GM18861 (cell line): Measurements from ENCODE around the gene SNRPA1.

Experiments used
- ATAC-seq: cut with Tn5 transposase; IDR thresholded peaks from one replicate; pipeline ENCODE4 v1.9.1; 2021; ENCODE audit not compliant: unreplicated experiment

SNRPA1 gene

GRCh38 chr15:101320501-101321052, 25.5 kb upstream of the SNRPA1 start:
- ATAC-seq: no peak

DNA sequence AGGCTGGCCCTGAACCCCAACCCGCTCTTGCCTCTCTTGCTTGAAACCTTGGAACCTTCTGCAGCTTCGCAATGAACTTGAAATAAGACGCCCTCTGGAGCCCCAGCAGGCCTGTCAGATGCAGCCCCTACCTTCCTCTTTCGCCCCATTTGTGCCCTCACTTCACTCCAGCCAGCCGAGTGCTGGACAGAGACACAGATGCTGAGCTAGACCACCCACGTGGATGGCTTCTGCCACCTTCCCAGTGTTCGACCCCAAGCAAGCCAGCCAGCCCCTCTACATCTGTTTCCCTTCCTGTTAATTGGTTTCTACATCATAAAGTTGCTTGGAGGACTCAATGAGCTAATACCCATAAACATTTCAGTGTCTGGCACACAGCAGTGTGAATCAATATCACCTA, 23.8 kb upstream of the SNRPA1 start:
- no peak for ATAC-seq

DNA sequence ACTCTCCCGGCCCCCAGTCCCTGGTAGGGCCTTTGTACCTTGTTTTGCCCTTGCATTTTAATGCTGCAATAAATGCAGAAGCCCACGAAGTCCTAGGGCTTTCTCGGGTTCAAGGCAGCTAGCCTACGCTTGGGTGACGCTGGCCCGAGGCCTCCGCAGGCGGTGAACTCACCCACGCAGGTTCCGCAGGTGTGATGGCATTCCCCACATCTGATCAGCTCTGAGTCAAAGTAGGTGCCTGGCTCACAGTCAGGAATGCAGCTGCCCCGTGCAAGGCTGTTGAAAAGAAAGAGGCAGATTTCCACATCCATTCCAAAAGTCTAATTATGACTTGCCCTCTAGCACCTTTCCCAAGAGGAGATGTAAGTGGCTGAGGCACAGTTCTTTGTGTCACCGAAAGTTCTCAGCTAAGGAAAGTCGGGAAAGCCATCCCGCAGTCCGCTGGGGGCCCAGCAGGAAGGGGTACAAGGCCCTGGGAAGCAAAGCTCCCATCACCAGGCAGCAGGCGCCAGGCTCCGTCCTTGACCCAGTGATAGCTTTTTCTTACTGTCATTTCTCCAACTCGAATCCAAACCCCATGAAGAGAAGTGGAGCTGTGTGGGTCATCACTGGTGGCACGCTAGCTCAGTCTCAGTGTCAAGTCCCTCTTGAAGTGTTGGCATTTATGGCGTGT, 23.2 kb upstream of the SNRPA1 start:
- no peak for ATAC-seq

DNA sequence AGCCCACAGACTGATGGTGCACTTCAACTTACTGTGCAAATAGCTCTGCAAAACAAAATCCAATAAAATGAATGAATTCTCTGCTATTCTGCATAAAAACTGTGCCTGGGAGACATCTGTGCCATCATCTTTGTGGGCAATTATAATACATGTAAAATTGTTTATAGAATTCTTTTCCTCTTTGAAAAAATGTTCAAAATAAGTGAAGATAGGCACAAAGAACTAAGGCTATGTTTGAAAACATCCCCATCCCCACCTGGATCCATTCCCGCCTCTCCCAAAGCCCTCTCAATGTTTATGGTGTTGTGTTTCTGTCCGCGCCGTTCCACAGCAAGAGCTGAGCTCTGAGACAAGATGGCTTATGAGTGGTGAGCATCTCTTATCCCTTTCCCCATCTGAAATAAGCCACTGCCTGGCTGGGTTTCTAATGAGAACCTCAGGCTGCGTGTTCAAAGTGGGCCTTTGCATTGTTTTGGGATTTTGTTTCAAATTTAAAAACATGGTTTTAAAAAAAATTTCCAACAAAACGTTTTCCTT, 22.4 kb upstream of the SNRPA1 start:
- no peak for ATAC-seq

- no peak for ATAC-seq
Measured at GRCh38 chr15:101316529-101316928, 21.5 kb upstream of the SNRPA1 start.

DNA sequence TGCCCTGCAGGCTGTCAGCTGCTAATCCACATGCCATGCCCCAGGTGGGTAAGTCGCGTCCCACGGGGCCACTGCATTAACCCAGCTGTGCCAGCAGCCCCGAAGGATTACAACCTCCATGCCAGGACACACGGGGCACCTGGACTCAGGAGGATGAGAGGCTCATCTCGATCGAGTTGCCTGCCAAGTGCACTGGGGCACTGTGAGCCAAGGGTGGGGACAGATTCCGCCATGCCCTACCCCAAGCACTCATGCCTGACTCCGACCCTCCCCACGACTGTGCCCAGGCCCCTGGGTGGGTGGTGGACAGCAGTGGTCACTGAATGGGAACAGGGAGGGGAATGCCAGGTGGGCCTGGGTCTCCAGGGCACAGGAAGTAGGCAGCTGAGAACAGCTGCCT, 20.7 kb upstream of the SNRPA1 start:
- no peak for ATAC-seq

DNA sequence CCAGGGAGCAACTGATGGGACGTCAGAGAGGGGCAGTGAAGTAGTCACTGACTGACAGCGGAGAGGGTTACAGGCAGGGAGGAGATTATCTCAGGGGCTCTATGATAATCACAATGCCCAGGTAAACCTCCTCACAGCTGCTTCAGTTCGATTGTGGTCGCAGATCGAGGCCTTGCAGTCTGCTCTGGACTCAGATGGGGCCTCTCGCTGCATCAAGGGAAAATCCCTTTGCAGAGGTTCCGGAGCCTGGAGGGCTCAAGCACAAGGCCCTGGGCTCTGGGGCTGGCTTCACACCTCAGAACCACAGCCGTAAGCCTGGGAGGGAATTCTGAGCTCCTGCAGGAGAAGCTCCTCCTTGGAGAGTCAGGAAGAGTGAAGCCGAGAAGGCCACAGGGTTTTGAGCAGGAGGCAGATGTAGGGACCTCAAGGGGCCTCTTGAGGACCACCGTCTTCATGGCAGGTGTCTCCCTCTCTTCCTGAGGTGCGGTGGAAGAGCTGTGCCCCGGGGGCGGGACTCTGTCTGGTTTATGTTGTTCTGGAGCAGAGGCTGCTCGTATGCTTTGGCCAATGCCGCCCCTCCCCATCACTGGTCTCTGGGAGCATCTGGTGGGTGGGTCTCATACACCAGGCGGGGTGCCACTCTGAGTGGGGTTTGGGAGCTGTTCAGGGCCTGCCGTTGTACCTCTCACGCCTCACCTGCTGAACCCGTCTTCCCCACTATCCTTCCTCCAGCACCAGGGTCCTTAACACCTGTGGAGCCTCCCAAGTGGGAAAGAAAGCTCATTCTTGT, 19.5 kb upstream of the SNRPA1 start:
- ATAC-seq: no peak

- ATAC-seq: no peak
Measured at GRCh38 chr15:101313041-101313761, 18.2 kb upstream of the SNRPA1 start.

DNA sequence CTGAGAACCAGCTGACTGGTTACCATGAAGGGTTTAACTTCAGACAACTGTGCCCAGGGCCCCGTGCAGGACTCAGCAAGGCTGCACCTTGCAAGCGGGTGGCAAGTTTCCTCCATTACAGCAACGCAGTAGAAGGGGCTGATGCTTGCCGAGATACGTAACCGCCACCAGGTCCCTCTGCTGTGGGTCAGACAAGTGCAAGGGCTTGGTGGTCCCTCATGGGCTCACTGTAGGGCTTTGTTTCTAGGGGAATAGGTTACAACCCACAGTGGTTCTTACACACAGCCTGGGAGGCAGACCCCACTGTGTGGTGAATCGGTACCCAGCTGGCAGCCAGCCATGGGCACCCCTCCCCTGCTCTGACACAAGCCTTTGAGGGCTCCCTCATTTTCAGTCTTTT, 15.5 kb upstream of the SNRPA1 start:
- no peak for ATAC-seq

DNA sequence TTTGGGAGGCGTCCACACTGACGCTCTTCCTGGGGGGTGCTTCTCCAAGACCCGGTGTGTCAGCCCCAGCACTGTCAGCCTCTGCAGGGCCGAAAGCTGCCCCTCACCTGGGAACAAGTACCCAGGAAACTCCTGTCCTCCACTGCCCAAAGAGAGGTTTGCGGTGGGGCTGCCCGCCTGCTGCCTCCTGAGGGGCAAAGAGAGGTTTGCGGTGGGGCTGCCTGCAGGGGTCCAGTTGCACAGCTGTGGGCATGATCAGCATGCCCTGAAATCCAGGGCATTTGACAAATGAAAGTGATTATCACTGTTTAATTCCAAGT, 15.1 kb upstream of the SNRPA1 start:
- ATAC-seq: no peak

DNA sequence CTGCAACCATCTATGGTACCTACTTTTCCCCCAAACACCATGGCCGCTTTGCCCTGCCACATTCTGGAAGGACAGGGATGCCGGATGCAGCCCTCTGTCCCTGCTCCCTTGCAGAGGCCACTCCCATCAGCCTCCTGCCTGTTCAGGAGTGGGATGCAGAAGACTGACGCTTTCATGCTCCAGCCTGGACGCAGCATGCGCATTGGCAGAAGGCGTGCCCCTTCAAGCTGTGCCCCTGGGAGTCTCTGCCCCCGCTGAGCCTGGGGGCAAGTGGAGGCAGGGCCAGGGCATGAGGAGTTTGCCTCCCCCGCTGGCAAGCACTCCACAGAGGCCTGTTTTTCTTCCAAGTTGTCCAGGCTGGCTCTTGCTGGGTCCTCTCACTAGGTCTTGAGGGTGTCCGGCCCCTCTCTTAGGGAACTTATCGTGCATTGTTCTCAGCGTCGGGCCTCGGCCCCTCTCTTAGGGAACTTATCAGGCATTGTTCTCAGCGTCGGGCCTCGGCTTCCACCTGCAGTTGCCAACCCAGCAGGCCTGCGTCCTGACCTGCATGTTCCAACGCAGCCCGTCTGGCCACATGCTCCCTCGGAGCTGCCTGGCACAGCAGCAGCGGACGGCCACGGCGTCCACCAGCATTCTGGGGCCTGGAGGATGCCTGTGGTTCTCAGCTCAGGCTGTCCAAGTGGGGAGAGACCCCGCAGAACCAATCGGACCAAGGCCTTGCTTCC, 14.6 kb upstream of the SNRPA1 start:
- no peak for ATAC-seq

GRCh38 chr15:101308604-101309435, 13.8 kb upstream of the SNRPA1 start:
- ATAC-seq: no peak

DNA sequence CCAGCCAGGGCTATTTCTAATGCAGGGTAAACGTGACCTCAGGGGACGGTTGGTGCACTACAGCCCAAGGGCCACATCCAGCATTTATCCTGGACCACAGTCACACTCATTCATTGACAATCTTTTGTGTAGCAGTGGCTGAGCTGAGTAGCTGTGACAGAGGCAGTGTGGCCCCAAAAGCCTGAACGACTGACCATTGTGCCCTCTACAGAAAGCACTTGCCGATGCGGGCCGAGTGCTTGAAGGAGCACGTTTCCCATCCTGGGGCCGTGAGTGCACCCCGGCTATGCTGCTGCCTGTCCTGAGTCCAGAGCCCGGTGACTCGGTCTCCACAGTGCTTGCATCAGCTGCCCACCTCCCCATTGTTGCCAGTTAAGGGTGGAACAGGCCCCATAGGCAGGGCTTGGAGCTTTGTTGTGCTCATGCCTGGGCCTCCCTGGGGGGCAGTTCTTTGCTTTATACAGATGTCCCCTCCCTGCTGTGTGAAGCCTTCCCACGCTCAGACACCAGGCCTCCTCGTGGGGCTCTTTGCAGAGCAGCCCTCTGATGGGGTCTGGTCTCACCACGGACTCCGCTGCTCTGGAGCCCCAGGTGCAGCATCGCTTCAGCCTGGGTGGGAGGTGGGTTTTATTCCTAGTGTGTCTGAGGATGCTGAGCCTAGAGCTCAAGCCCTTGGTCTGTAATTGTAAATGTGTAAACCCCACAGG, 13.0 kb upstream of the SNRPA1 start:
- ATAC-seq: no peak

DNA sequence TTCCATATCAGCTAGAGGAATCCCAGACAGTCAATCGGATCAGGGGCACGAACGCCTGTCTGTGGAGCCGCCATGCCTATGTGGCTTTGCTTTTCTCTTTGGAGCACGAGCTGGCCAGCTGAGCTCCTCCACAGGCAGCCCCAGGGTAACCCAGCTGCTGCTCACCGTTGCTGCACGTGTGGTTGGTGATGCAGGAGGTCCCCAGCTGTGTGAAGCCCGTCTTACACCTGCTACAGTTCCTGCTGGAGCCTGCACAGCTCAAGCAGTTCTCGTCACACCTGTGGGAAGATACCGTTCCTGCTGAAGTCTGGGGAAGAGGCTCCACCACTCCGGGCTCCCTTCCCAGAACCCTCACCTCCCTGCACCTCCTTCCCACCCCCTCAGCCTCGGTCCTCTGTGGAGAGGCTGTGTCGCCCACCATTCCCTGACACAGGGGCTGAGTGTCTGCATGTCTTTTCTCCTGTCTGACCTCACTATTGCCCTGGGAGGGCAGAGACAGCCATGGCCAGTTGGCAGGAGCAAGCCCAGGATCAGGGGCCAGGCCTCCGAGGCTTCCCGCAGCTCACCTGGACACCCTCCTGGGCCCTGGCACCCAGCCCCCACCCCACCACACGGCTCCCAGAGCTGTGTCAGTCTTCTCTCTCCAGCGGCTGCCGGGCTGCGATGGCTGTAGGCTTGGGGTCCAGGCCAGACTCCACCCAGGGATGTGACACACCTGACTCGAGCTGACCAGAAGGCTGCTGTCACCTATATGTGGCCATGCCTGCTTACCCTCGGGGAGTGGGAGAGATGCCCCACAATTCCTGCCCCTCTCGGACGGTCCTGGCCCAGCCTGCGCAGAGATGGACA, 12.2 kb upstream of the SNRPA1 start:
- no peak for ATAC-seq

DNA sequence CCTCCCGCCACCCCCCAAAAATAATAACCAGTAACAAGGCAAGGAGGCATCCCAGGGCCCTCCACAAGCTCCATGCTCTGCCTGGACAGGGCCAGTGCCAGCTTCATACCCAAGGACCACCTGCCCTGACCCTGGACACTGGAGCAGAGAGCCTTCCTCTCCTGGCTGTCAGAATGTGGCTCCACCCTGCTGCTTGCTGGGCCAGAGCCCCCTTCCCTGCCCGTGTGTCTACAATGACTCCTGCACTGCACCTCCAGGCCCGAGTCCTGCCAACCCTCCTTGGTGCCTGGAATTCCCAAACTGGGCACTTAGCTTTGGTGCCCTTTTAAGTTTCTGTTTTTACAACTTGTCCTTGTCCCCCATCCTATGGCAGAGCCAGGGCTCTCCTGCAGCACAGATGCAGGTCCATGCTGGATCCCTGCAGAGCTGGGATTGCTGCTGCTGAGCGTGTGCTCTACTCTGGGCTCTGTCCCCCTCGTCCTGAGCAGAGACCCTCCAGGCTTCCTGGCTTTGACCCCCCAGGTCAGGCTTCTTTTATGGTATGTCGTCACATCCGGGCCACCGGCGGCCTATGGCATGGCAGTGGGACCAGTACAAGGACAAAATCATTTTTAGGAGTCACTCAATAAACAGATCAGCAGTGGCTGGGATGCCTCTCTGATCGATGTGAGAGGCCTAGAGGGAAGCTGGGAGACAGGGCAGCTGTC, 11.4 kb upstream of the SNRPA1 start:
- no peak for ATAC-seq

GRCh38 chr15:101305820-101306255, 10.8 kb upstream of the SNRPA1 start:
- ATAC-seq: no peak

DNA sequence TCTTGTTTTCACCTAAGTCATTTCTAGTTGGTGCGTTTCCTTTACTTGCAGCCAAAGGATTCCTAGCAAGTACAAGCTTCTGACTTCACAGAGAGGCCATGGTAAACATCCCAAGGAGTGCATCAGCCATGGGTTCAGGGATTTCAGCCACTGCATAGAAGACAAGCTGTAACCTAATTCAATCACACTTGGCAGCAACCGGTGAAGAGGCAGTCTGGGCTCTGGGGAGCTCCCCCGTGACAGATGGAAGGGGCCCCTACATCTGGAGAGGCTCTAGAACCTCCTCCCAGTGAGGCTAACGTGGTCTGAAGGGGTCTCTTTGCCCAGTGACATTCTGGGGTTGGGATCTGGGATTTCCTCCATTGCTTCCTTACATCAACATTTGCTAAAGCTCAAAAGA, 8.4 kb upstream of the SNRPA1 start:
- no peak for ATAC-seq
